DOHH2 (cell line): ENCODE results near the gene USB1.

ENCODE experiments used
- H3F3A ChIP-seq: fragments of 200-600 bp; sonication (generic), shearing (Covaris generic); 2 replicates; pipeline ENCODE4 v1.6.0; 2016; ENCODE audit warnings: antibody characterized with exemption, mild to moderate bottlenecking; ENCODE audit not compliant: control insufficient read depth, insufficient read depth
- H3K27ac ChIP-seq: fragments of 200-600 bp; sonication (generic); 2 replicates; pipeline ENCODE4 v1.5.1; 2014; ENCODE audit warnings: low read depth, mild to moderate bottlenecking, low read length, moderate library complexity
- H3K27me3 ChIP-seq: fragments of 200-600 bp; sonication (generic); 2 replicates; pipeline ENCODE4 v1.6.1; 2014; ENCODE audit warnings: mild to moderate bottlenecking, low read length, mixed read lengths; ENCODE audit not compliant: control insufficient read depth
- H3K36me3 ChIP-seq: fragments of 200-600 bp; sonication (generic); 2 replicates; pipeline ENCODE4 v1.6.1; 2014; ENCODE audit warnings: mild to moderate bottlenecking, low read length, moderate library complexity, mixed read lengths; ENCODE audit not compliant: control insufficient read depth
- H3K4me1 ChIP-seq: fragments of 200-600 bp; sonication (generic); 2 replicates; pipeline ENCODE4 v1.6.1; 2014; ENCODE audit warnings: mild to moderate bottlenecking, low read length, mixed read lengths; ENCODE audit not compliant: control insufficient read depth
- H3K4me2 ChIP-seq: fragments of 200-600 bp; sonication (generic); 2 replicates; pipeline ENCODE4 v1.6.0; 2014; ENCODE audit warnings: mild to moderate bottlenecking, low read length, moderate library complexity
- H3K4me3 ChIP-seq: fragments of 200-600 bp; sonication (generic); 2 replicates; pipeline ENCODE4 v1.5.1; 2014; ENCODE audit warnings: mild to moderate bottlenecking, low read length, mixed read lengths
- H3K79me2 ChIP-seq: fragments of 200-600 bp; sonication (generic); 2 replicates; pipeline ENCODE4 v1.6.1; 2014; ENCODE audit warnings: mild to moderate bottlenecking, low read length, mixed read lengths; ENCODE audit not compliant: control insufficient read depth
- H3K9me2 ChIP-seq: fragments of 200-600 bp; sonication (generic); replicated peaks from 2 replicates; pipeline ENCODE4 v1.6.1; 2014; ENCODE audit warnings: mild to moderate bottlenecking, low read length, mixed read lengths; ENCODE audit not compliant: control insufficient read depth
- H3K9me3 ChIP-seq: fragments of 200-600 bp; sonication (generic); 2 replicates; pipeline ENCODE4 v1.6.1; 2014; ENCODE audit warnings: antibody characterized with exemption, low read length, mixed read lengths; ENCODE audit not compliant: control insufficient read depth, insufficient read depth
- H4K20me1 ChIP-seq: fragments of 200-600 bp; sonication (generic); 2 replicates; pipeline ENCODE4 v1.6.0; 2014; ENCODE audit warnings: low read depth, mild to moderate bottlenecking, antibody characterized with exemption, low read length, moderate library complexity; ENCODE audit not compliant: control insufficient read depth, insufficient read depth
- EZH2phosphoT487 ChIP-seq: fragments of 200-600 bp; sonication (generic); IDR thresholded peaks from 2 replicates; pipeline ENCODE4 v1.6.1; 2017; ENCODE audit warnings: borderline replicate concordance, mild to moderate bottlenecking, antibody characterized with exemption, low read length, moderate library complexity, mixed read lengths
- TF ChIP-seq, protein P1 (sequence below): fragments of 200-600 bp; sonication (generic); IDR thresholded peaks from one replicate; pipeline ENCODE4 v1.5.1; 2014; ENCODE audit warnings: antibody characterized with exemption, mild to moderate bottlenecking, low read depth, low read length; ENCODE audit not compliant: poor library complexity, severe bottlenecking

Gene USB1

GRCh38 chr16:58027916-58028455, 26.8 kb downstream of the USB1 start:
- Histone ChIP-seq H4K20me1 (no peaks in the 10 kb centered on the region), H3K4me3 (no peak overlapping the region), H3K27ac (no peak overlapping the region), H3K27me3 (peaks cover 16% of the 10 kb centered on the region), H3K9me2 (no peaks in the 10 kb centered on the region), H3F3A (0 out of 2 replicates have a peak, but pooled peaks cover 3% of the 10 kb centered on the region), H3K4me2 (no peak overlapping the region), H3K9me3 (no peaks in the 10 kb centered on the region), H3K4me1 (peaks cover 34% of the 10 kb centered on the region), H3K36me3 (no peaks in the 10 kb centered on the region), H3K79me2 (peaks cover 3% of the 10 kb centered on the region; the same call in 1 of the 2 replicates)
- TF ChIP-seq, protein P1, sequence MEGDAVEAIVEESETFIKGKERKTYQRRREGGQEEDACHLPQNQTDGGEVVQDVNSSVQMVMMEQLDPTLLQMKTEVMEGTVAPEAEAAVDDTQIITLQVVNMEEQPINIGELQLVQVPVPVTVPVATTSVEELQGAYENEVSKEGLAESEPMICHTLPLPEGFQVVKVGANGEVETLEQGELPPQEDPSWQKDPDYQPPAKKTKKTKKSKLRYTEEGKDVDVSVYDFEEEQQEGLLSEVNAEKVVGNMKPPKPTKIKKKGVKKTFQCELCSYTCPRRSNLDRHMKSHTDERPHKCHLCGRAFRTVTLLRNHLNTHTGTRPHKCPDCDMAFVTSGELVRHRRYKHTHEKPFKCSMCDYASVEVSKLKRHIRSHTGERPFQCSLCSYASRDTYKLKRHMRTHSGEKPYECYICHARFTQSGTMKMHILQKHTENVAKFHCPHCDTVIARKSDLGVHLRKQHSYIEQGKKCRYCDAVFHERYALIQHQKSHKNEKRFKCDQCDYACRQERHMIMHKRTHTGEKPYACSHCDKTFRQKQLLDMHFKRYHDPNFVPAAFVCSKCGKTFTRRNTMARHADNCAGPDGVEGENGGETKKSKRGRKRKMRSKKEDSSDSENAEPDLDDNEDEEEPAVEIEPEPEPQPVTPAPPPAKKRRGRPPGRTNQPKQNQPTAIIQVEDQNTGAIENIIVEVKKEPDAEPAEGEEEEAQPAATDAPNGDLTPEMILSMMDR = no peak
- no peak for TF ChIP-seq EZH2phosphoT487

- TF ChIP-seq, protein P1 = no peak
- no peak for TF ChIP-seq EZH2phosphoT487
- Histone ChIP-seq H3K4me1 (peaks cover 40% of the 10 kb centered on the region), H3K4me3 (no peak overlapping the region), H4K20me1 (no peaks in the 10 kb centered on the region), H3K27ac (no peak overlapping the region), H3K79me2 (peaks cover 3% of the 10 kb centered on the region; the same call in 1 of the 2 replicates), H3K9me2 (no peaks in the 10 kb centered on the region), H3F3A (0 out of 2 replicates have a peak, but pooled peaks cover 3% of the 10 kb centered on the region), H3K9me3 (no peaks in the 10 kb centered on the region), H3K4me2 (no peak overlapping the region), H3K36me3 (no peaks in the 10 kb centered on the region), H3K27me3 (peaks cover 16% of the 10 kb centered on the region)
These were observed 27.4 kb downstream of the USB1 start for GRCh38 chr16:58028541-58029070.

DNA sequence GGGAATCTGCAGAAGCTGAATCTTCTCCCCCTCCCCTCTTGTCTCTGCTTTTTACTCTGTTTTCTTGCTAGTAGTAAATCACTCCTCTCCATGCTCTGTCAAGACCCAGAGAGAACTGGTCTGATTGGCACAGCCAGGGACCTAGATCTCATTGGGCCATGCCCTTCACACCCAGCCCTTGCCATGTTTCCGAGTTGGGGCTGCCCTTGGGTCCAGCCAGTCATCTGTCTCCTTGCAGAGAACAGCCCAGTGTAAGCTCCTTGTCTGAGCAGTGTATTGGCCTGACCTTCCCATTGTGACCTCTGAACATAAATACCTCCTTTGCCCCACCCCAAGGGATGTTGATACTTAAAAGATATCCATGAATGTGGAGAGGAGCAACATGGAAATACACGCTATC, 28.2 kb downstream of the USB1 start:
- H4K20me1 ChIP-seq = no peaks in the 10 kb centered on the region
- H3K4me2 ChIP-seq = no peak overlapping the region
- no peak overlapping the region for H3K27ac ChIP-seq
- peaks cover 16% of the 10 kb centered on the region for H3K27me3 ChIP-seq
- no peaks in the 10 kb centered on the region for H3K36me3 ChIP-seq
- no peak for TF ChIP-seq EZH2phosphoT487
- TF ChIP-seq, protein P1 = no peak
- H3K9me3 ChIP-seq = no peaks in the 10 kb centered on the region
- H3F3A ChIP-seq = peaks cover 7% of the 10 kb centered on the region
- no peak overlapping the region for H3K4me3 ChIP-seq
- no peaks in the 10 kb centered on the region for H3K9me2 ChIP-seq
- peaks cover 3% of the 10 kb centered on the region; the same call in 1 of the 2 replicates for H3K79me2 ChIP-seq
- peaks cover 46% of the 10 kb centered on the region for H3K4me1 ChIP-seq
